NOMO-1 treated with dmso at 0.1 percent for 144 hours (cell line): ENCODE measurements around the gene SDHAF4.
"Not testable (repeated sequence)": the region's sequence is repeated elsewhere in the genome, so short reads cannot be mapped to it uniquely, and the experiment has no call there.

ENCODE experiments used
- DNase-seq: peaks from one replicate; lab custom pipeline; 2025; ENCODE audit not compliant: unreplicated experiment; lab: John Stamatoyannopoulos, UW

SDHAF4 gene

GRCh38 chr6:70592391-70593117 is 25.8 kb downstream of the SDHAF4 start:
- no peak for DNase-seq

GRCh38 chr6:70593118-70593486 is 26.4 kb downstream of the SDHAF4 start:
- no peak for DNase-seq

- DNase-seq, result no peak
Observed at GRCh38 chr6:70599187-70599586, 32.5 kb downstream of the SDHAF4 start.

GRCh38 chr6:70601014-70601413 is 34.3 kb downstream of the SDHAF4 start:
- no peak for DNase-seq

- DNase-seq, result no peak
Observed at GRCh38 chr6:70604254-70604653, 37.5 kb downstream of the SDHAF4 start.

GRCh38 chr6:70607371-70607770 is 40.6 kb downstream of the SDHAF4 start:
- not testable (repeated sequence) for DNase-seq

GRCh38 chr6:70609181-70609580 is 42.5 kb downstream of the SDHAF4 start:
- not testable (repeated sequence) for DNase-seq

- DNase-seq, result no peak
Observed at GRCh38 chr6:70616728-70617260, 50.1 kb downstream of the SDHAF4 start.

- no peak for DNase-seq
Observed at GRCh38 chr6:70620746-70621145, 54.0 kb downstream of the SDHAF4 start.

- no peak for DNase-seq
Observed at GRCh38 chr6:70622461-70622860, 55.7 kb downstream of the SDHAF4 start.

- DNase-seq, result no peak
Observed at GRCh38 chr6:70625436-70625835, 58.7 kb downstream of the SDHAF4 start.

- no peak for DNase-seq
Observed at GRCh38 chr6:70627500-70628254, 60.9 kb downstream of the SDHAF4 start.

GRCh38 chr6:70629929-70630328 is 63.2 kb downstream of the SDHAF4 start:
- no peak for DNase-seq

GRCh38 chr6:70633870-70634269 is 67.1 kb downstream of the SDHAF4 start:
- DNase-seq, result no peak

- no peak for DNase-seq
Observed at GRCh38 chr6:70636596-70636995, 69.9 kb downstream of the SDHAF4 start.

- no peak for DNase-seq
Observed at GRCh38 chr6:70638468-70638867, 71.7 kb downstream of the SDHAF4 start.
